H9 (cell line): ENCODE data around the gene ADIPOR1. TPM values are rescaled to one million over a fixed set of nuclear protein-coding genes. Genes with fewer than 3 reads are reported as not detected.
"Not testable (repeated sequence)": the region's sequence is repeated elsewhere in the genome, so short reads cannot be mapped to it uniquely, and the experiment has no call there.

Experiments used
- DNase-seq: peaks from one replicate; pipeline ENCODE4 v3.0.0-alpha.2; 2017
- H2AFZ ChIP-seq: one replicate; pipeline ENCODE4 v1.6.1; 2013; ENCODE audit warnings: mild to moderate bottlenecking, low read length, control low read depth, moderate library complexity
- H2AK5ac ChIP-seq: 2 replicates; pipeline ENCODE4 v1.6.1; 2013; ENCODE audit warnings: low read length, control low read depth, mixed read lengths; ENCODE audit not compliant: insufficient read length
- H2BK120ac ChIP-seq: one replicate; pipeline ENCODE4 v1.6.1; 2013; ENCODE audit warnings: low read depth, mild to moderate bottlenecking, low read length, control low read depth, inconsistent platforms; ENCODE audit not compliant: poor library complexity, severe bottlenecking
- H2BK12ac ChIP-seq: 2 replicates; pipeline ENCODE4 v1.6.1; 2013; ENCODE audit warnings: low read length, control low read depth, mixed read lengths, low read depth; ENCODE audit not compliant: insufficient read length
- H2BK15ac ChIP-seq: 2 replicates; pipeline ENCODE4 v1.6.1; 2013; ENCODE audit warnings: low read depth, low read length, control low read depth
- H2BK20ac ChIP-seq: one replicate; pipeline ENCODE4 v1.6.1; 2013; ENCODE audit warnings: low read depth, mild to moderate bottlenecking, low read length, control low read depth, inconsistent platforms; ENCODE audit not compliant: poor library complexity, severe bottlenecking
- H2BK5ac ChIP-seq: 2 replicates; pipeline ENCODE4 v1.6.1; 2013; ENCODE audit warnings: low read length, control low read depth, mixed read lengths; ENCODE audit not compliant: insufficient read length
- H3K14ac ChIP-seq: 2 replicates; pipeline ENCODE4 v1.6.1; 2013; ENCODE audit warnings: low read length, control low read depth; ENCODE audit not compliant: insufficient read depth
- H3K18ac ChIP-seq: 2 replicates; pipeline ENCODE4 v1.6.1; 2013; ENCODE audit warnings: low read depth, mild to moderate bottlenecking, mixed read lengths, low read length, control low read depth; ENCODE audit not compliant: insufficient read length
- H3K23ac ChIP-seq: 2 replicates; pipeline ENCODE4 v1.6.1; 2013; ENCODE audit warnings: low read length, control low read depth, mixed read lengths, low read depth; ENCODE audit not compliant: insufficient read length
- H3K23me2 ChIP-seq: 2 replicates; pipeline ENCODE4 v1.6.1; 2013; ENCODE audit warnings: low read depth, mild to moderate bottlenecking, mixed read lengths, low read length, control low read depth; ENCODE audit not compliant: insufficient read length, poor library complexity, severe bottlenecking
- H3K27ac ChIP-seq: 2 replicates; pipeline ENCODE4 v1.5.1; 2013; ENCODE audit warnings: low read length, control low read depth, mixed read lengths, low read depth; ENCODE audit not compliant: insufficient read length
- H3K27me3 ChIP-seq: 2 replicates; pipeline ENCODE4 v1.6.1; 2013; ENCODE audit warnings: low read length, control low read depth, inconsistent platforms; ENCODE audit not compliant: insufficient read depth
- H3K4ac ChIP-seq: 2 replicates; pipeline ENCODE4 v1.6.1; 2013; ENCODE audit warnings: low read depth, mild to moderate bottlenecking, control low read depth, inconsistent platforms, low read length, moderate library complexity
- H3K4me1 ChIP-seq: 2 replicates; pipeline ENCODE4 v1.6.1; 2013; ENCODE audit warnings: low read length, control low read depth, inconsistent platforms; ENCODE audit not compliant: insufficient read depth
- H3K4me2 ChIP-seq: 2 replicates; pipeline ENCODE4 v1.6.1; 2013; ENCODE audit warnings: low read length, control low read depth, mixed read lengths; ENCODE audit not compliant: insufficient read length, insufficient read depth
- H3K56ac ChIP-seq: 2 replicates; pipeline ENCODE4 v1.6.1; 2013; ENCODE audit warnings: low read depth, mild to moderate bottlenecking, mixed read lengths, low read length, control low read depth; ENCODE audit not compliant: insufficient read length
- H3K79me1 ChIP-seq: 2 replicates; pipeline ENCODE4 v1.6.1; 2013; ENCODE audit warnings: low read depth, mild to moderate bottlenecking, moderate library complexity, low read length, control low read depth, inconsistent platforms; ENCODE audit not compliant: insufficient read depth, poor library complexity, severe bottlenecking
- H3K79me2 ChIP-seq: 2 replicates; pipeline ENCODE4 v1.6.1; 2013; ENCODE audit warnings: low read length, control low read depth, inconsistent platforms; ENCODE audit not compliant: insufficient read depth
- H3K9ac ChIP-seq: 2 replicates; pipeline ENCODE4 v1.6.1; 2013; ENCODE audit warnings: low read length, control low read depth, mixed read lengths; ENCODE audit not compliant: insufficient read length; ENCODE audit errors: extremely low read depth
- H3K9me3 ChIP-seq: one replicate; pipeline ENCODE4 v1.6.1; 2013; ENCODE audit warnings: low read depth, low read length, inconsistent platforms; ENCODE audit not compliant: control insufficient read depth
- H3T11ph ChIP-seq: one replicate; pipeline ENCODE4 v1.6.1; 2013; ENCODE audit warnings: mild to moderate bottlenecking, low read length, control low read depth, inconsistent platforms
- H4K20me1 ChIP-seq: one replicate; pipeline ENCODE4 v1.6.1; 2013; ENCODE audit not compliant: control insufficient read depth, insufficient read length, insufficient read depth
- H4K5ac ChIP-seq: 2 replicates; pipeline ENCODE4 v1.6.1; 2013; ENCODE audit warnings: low read depth, mild to moderate bottlenecking, mixed read lengths, low read length, control low read depth; ENCODE audit not compliant: insufficient read length
- H4K8ac ChIP-seq: replicated peaks from 2 replicates; pipeline ENCODE4 v1.6.1; 2013; ENCODE audit warnings: low read length, control low read depth, mixed read lengths, low read depth; ENCODE audit not compliant: insufficient read length
- H4K91ac ChIP-seq: 2 replicates; pipeline ENCODE4 v1.6.1; 2013; ENCODE audit warnings: low read depth, mild to moderate bottlenecking, moderate library complexity, mixed read lengths, low read length, control low read depth; ENCODE audit not compliant: insufficient read length
- H3K27ac Mint-ChIP-seq, 3 experiments: 2 replicates in 2 of 3; 3 replicates in 1 of 3; pipeline ENCODE4 v1.8.0; 2020 to 2021; ENCODE audit warnings: mixed read lengths in 3 of 3, mild to moderate bottlenecking in 1 of 3, moderate library complexity in 1 of 3
- H3K27me3 Mint-ChIP-seq: 2 replicates; pipeline ENCODE4 v1.8.0; 2021; ENCODE audit warnings: low read depth, mild to moderate bottlenecking, moderate library complexity, mixed read lengths
- H3K36me3 Mint-ChIP-seq, 3 experiments: 2 replicates in 2 of 3; 3 replicates in 1 of 3; pipeline ENCODE4 v1.8.0; 2020 to 2021; ENCODE audit warnings: low read depth in 3 of 3, mixed read lengths in 3 of 3; ENCODE audit not compliant: insufficient read depth in 1 of 3
- H3K4me1 Mint-ChIP-seq, 2 experiments: 2 replicates each; pipeline ENCODE4 v1.8.0; 2020; ENCODE audit warnings: mixed read lengths in 2 of 2
- H3K4me3 Mint-ChIP-seq, 2 experiments: 2 replicates in 1 of 2; 3 replicates in 1 of 2; pipeline ENCODE4 v1.8.0; 2020 to 2021; ENCODE audit warnings: mild to moderate bottlenecking in 2 of 2, mixed read lengths in 2 of 2, moderate library complexity in 1 of 2
- H3K9me3 Mint-ChIP-seq, 2 experiments: 2 replicates in 1 of 2; 3 replicates in 1 of 2; pipeline ENCODE4 v1.8.0; 2020; ENCODE audit warnings: mild to moderate bottlenecking in 2 of 2, mixed read lengths in 2 of 2, moderate library complexity in 1 of 2
- WGBS: extraction: QIAGEN DNeasy Blood & Tissue Kit; methylation state at CpG from one replicate; pipeline ENCODE4 v1.1.7; 2013; ENCODE audit warnings: missing lambda C conversion rate, low lambda C conversion rate, mixed read lengths; ENCODE audit not compliant: insufficient read length; ENCODE audit errors: extremely low coverage; 5-methylcytosine and 5-hydroxymethylcytosine counted together
- total RNA-seq: library from RNA; stranded (reverse); gene quantifications from 2 replicates; pipeline ENCODE4 v1.2.1, GENCODE V29; 2021
- TF ChIP-seq, protein P1 (sequence below): fragments of 200-600 bp; sonication (generic); conservative IDR thresholded peaks from 3 replicates; pipeline ENCODE4 v1.8.0; 2021; ENCODE audit warnings: antibody characterized with exemption, mild to moderate bottlenecking

ADIPOR1 gene
- total RNA-seq, 1 experiment from 2014 or later, result 65.0 TPM

- Histone ChIP-seq H3T11ph (no peak overlapping the region), H2AFZ (no peak overlapping the region), H2BK20ac (no peak overlapping the region), H4K5ac (no peak overlapping the region), H3K4ac (no peak overlapping the region), H2BK5ac (no peak overlapping the region), H2BK120ac (no peak overlapping the region), H3K27ac (no peak overlapping the region), H3K56ac (no peak overlapping the region), H4K20me1 (no peaks in the 10 kb centered on the region), H3K23ac (no peak overlapping the region), H3K9ac (no peak overlapping the region), H3K4me2 (no peak overlapping the region), H2BK15ac (no peak overlapping the region), H3K79me2 (no peaks in the 10 kb centered on the region), H3K23me2 (no peaks in the 10 kb centered on the region), H4K91ac (no peak overlapping the region), H3K18ac (no peak overlapping the region), H4K8ac (no peak overlapping the region), H3K4me1 (no peaks in the 10 kb centered on the region), H3K79me1 (no peaks in the 10 kb centered on the region), H3K27me3 (no peaks in the 10 kb centered on the region), H3K9me3 (no peaks in the 10 kb centered on the region), H2BK12ac (no peak overlapping the region), H3K14ac (no peak overlapping the region), H2AK5ac (no peak overlapping the region)
- no peaks in the 10 kb centered on the region for H3K9me3 Mint-ChIP-seq
- peaks cover 7 to 82% (median 65%) of the 10 kb centered on the region in 3 experiments; a peak in 6 of 7 replicates for H3K36me3 Mint-ChIP-seq
- no peaks in the 10 kb centered on the region for H3K4me1 Mint-ChIP-seq
- no peak for DNase-seq
- H3K4me3 Mint-ChIP-seq, result no peak overlapping the region
- no peaks in the 10 kb centered on the region for H3K27me3 Mint-ChIP-seq
- TF ChIP-seq, protein P1, sequence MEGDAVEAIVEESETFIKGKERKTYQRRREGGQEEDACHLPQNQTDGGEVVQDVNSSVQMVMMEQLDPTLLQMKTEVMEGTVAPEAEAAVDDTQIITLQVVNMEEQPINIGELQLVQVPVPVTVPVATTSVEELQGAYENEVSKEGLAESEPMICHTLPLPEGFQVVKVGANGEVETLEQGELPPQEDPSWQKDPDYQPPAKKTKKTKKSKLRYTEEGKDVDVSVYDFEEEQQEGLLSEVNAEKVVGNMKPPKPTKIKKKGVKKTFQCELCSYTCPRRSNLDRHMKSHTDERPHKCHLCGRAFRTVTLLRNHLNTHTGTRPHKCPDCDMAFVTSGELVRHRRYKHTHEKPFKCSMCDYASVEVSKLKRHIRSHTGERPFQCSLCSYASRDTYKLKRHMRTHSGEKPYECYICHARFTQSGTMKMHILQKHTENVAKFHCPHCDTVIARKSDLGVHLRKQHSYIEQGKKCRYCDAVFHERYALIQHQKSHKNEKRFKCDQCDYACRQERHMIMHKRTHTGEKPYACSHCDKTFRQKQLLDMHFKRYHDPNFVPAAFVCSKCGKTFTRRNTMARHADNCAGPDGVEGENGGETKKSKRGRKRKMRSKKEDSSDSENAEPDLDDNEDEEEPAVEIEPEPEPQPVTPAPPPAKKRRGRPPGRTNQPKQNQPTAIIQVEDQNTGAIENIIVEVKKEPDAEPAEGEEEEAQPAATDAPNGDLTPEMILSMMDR, result no peak
- H3K27ac Mint-ChIP-seq, result no peak overlapping the region
Observed at GRCh38 chr1:202915146-202915545, 43.0 kb downstream of the ADIPOR1 start.

GRCh38 chr1:202912476-202912875, 45.6 kb downstream of the ADIPOR1 start:
- H3K23me2 ChIP-seq, H2AK5ac ChIP-seq, H3K56ac ChIP-seq, H3K79me1 ChIP-seq, H3K4me1 ChIP-seq, H3K27ac ChIP-seq, H2BK20ac ChIP-seq, H3K23ac ChIP-seq, H3K4me1 Mint-ChIP-seq, H4K91ac ChIP-seq, H3K4ac ChIP-seq, H4K5ac ChIP-seq, H3K79me2 ChIP-seq, H3K9ac ChIP-seq, H3K4me3 Mint-ChIP-seq, H4K20me1 ChIP-seq, H3K27me3 Mint-ChIP-seq, H2BK5ac ChIP-seq, H3T11ph ChIP-seq, H3K27ac Mint-ChIP-seq, H2BK12ac ChIP-seq, H3K18ac ChIP-seq, H3K27me3 ChIP-seq, H3K9me3 Mint-ChIP-seq, H3K14ac ChIP-seq, H3K4me2 ChIP-seq, DNase-seq, H2BK15ac ChIP-seq, H2BK120ac ChIP-seq, H3K9me3 ChIP-seq, H4K8ac ChIP-seq, H2AFZ ChIP-seq: not testable (repeated sequence)
- peaks cover 5 to 78% (median 54%) of the 10 kb centered on the region in 3 experiments; a peak in 6 of 7 replicates for H3K36me3 Mint-ChIP-seq
- WGBS, result no CpG with 5 or more reads among the region's 4 CpGs
